Right hindlimb (tissue), 1 donor: ENCODE measurements around the gene LIPH.

Experiments used
- DNase-seq: peaks from one replicate; pipeline ENCODE4 v3.0.0-alpha.2; 2018

LIPH gene

GRCh38 chr3:185537369-185537970 lies 14.9 kb downstream of the LIPH start:
- peak; percentile 24 for DNase-seq

GRCh38 chr3:185534511-185534910 lies 17.9 kb downstream of the LIPH start:
- DNase-seq = no peak

GRCh38 chr3:185532901-185533300 lies 19.5 kb downstream of the LIPH start:
- DNase-seq = no peak

DNA sequence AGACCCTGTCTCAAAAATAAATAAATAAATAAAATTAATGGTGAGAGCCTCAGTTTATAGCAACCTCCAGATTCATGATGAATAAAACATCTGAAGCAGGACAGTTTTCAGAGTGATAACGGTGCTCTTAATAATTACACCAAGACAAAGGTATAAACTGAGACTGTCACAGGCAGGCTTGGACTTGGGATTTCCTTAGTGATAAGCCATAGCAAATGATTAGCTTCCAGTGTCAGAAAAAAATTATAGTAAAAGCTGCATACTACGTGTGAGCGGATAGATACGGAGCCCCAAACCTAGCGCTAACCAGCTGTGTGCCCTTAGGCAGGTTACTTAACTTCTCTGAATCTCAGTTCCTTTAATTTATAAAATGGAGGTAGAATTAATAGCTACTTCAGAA lies 21.5 kb downstream of the LIPH start:
- DNase-seq = no peak

GRCh38 chr3:185528532-185528931 lies 23.9 kb downstream of the LIPH start:
- no peak for DNase-seq

DNA sequence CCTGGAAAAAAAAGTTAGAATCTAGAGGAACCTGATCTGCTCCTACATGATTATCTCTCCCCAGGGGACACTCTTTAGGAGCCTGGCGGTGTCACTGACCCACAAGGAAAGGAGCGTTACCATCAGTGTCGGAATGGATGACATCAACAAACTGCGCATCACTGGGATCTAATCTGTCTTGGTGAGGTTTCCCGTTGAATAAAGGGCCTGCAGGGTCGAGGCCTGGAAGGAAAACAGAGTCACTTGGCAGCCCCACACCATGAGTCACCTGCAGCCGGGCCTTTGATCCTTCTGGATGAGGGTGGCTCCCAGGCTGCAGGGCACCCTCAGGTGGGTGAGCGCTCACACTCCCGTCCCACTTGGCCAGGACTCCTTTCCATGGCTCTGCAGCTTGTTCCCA lies 25.0 kb downstream of the LIPH start:
- DNase-seq = no peak

DNA sequence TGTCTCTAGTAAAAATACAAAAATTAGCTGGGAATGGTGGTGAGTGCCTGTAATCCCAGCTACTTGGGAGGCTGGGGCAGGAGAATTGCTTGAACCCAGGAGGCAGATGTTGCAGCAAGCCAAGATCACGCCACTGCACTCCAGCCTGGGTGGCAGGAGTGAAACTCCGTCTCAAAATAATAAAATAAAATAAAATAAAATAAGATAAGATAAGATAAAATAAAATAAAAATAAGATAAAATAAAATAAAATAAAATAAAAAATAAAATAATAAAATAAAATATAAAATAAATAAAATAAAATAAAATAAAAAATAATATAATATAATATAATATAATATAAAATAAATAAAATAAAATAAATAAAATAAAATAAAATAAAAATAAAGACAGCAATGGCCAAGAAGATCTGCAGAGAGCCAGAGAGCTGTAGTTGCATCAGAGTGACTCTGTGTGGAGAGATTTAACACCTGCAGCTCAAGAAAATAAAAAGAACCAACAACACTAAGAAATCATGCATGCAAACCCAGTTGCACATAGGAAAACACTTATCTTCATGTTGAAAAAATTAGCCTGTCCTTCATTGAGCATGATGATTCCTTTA lies 25.9 kb downstream of the LIPH start:
- DNase-seq = no peak

DNA sequence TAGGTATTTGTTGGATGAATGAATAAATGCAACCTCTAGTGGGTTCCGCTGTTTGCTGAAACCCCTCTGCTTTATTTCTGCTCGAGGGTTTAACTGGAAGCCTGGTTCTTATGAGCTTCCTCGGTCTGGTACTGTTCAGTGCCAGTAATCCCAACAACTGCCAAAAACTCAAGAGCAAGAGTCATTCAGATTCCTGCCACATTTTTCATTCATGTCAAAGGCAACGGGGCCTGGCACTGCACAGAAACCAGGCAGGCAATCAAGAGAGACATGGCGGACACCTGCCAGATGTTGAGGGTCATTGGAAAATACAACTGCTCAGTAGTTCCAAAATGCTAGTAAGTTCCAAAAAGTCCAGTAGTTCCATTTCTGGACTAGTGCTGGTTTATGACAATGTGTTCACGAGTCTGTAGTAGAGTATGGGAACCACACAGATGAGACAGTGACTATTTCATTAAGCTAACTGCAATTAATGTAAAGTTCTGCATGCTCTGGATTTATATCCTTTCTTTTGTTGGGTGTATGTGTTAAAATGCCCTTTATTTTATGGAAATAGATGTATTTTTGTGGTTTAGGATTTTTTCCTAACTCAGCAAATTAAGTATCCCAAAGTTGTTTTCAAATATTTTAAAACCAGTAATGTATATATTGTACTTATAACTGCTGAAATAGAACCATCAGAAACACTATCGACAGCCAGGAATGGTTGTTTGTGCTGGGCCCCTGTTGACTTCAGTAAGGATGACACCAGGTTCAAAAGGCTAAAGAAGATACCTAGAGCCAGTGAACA lies 30.8 kb downstream of the LIPH start:
- DNase-seq = no peak

DNA sequence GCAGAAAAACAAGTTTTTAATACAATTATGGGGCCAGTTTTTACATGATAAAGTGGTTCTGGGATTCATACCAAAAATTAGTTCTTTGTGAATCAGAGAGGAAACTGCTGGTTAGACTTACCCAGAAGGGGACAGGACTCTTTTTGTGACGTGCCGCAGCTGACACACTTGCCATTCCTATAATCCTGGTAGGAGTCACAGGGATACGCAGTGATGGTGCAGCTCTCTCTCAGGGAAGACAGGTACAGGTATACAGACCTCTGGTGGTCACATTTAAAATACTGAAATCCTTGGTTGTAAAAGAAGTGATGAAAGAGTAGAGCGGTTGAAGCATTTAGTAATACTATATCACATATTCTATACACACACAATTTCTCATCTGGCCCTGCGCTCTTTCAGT lies 33.4 kb downstream of the LIPH start:
- DNase-seq = no peak

GRCh38 chr3:185517387-185518130 lies 34.8 kb downstream of the LIPH start:
- no peak for DNase-seq

GRCh38 chr3:185511711-185512110 lies 40.7 kb downstream of the LIPH start:
- DNase-seq = no peak

DNA sequence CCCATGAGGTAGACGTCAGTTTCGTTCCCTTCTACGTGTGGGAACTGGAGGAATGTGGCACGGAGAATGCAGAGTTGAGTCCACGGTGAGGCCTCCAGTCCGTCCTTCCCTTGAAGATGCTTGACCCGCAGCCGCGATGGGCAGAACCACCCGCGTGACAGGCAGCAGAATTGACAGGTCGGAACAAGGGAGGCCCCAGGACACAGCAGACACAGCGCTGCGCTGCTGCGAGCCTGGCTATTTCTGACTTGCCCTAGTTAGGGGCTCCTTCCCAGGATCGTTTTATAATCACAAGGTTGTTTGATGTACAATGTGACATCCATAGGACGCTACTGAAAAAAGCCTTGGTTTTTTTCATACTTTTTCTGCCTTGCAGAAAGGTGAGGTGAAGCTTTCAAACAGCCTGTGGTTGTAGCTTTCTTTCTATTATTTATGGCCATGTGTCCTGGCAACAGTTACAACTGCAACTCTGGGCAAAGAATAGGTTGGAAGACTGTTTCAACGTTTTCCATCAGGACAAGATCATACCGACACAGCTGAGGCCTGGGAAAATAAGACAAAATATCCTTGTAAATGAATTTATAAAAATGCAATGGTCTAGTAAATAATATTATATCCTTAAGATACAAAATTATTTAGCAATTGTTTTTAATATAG lies 43.9 kb downstream of the LIPH start:
- no peak for DNase-seq

- no peak for DNase-seq
Measured at GRCh38 chr3:185507883-185508282, 44.5 kb downstream of the LIPH start.

DNA sequence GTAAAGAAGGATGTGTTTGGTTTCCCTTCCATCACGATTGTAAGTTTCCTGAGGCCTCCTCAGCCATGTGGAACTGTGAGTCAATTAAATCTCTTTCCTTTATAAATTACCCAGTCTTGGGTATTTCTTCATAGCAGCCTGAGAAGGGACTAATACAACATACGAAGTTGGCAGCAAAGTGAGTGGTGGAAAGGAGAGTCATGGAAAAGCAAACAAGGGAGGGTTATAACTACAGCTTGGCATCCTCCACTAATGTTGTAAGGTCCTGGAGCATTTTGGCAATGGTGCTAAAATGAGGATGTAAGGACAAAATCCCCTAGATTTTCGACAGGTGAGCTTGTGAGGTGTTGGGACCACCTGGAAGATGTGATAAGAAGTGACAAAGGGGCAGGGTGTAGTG lies 47.8 kb downstream of the LIPH start:
- DNase-seq = no peak

DNA sequence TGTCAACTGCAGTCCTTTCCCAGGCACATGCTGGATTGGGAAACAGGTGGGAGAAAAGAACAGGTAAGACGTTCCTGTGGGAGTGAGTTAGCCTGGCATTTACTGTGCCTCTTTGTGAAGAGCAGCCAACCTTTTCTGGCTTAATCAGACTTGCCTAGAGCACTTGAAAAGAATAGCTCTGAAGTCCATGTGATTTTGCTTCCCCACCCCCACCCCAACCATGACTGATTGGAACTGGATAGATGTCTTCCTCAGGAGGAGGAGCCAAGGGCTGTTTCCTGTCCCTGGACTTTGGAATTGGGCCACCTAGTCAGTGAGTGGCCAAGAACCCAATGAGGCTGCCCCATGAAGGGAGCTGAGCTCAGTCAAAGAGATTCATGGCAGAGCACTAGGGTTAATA lies 48.9 kb downstream of the LIPH start:
- DNase-seq = no peak

DNA sequence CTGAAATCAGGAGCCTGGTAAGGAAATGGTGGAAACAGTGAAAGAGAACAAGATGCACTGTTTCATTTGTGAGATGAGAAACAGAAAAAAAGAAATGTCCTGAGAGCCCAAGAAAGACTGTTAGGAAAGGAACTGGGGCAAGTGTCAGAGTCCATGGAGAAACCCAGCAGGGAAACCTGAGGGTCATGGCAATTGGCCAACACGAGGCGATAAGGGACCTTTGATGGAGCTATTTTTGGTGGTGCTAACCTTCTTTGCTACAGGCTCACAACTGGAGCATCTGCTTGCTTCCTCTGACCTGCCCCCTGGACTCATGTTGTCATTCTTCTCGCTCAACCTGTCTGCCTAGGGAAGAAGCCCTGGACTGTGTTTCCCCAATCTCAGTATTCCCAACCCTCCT lies 49.4 kb downstream of the LIPH start:
- DNase-seq = no peak

DNA sequence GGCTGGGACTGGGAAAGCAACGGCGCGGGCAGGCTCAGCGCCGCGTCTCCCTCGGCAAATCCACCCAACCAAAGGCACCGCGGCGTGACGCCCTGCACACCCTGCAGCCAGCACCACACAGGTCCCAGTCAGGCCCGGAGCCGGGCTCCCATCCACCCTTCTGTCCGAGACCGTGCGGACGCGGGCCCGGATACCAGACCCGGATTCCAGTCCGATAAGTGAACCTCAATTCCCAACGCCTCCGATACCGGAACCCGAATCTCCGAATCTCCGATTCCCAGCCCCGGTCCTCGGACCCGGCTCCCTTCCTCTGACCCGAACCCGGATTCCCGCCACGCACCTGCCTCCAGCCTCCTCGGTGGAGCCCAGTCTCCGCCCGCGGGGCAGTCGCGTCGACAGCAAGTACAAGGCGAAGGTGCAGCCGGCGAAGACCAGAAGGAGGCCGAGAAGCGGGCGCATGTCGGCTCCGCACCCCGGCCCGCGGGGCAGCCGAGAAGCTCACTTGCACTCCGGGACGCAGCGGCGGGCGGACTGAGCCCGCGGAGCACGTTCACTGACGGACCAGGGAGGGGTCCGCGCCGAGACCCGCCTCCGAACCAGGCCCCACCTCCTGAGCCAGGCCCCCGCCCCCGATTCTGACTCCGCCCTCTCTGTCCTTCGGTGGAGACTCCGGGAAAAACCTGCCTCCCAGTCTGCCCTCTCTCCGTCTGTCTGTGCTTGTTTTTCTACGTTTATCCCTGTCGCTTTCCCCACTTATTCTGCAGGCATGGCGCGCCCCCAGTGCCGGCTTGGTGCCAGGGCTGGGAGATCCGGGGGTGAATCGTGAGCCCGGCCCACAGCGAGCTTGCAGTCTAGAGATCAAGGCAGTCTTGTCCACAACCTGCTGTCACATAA lies 53.6 kb downstream of the LIPH start, which contains the start of gene TMEM41A:
TMEM41A (minus strand) TSS at position 533 of the 894 bp plus-strand sequence; CDS start at position 459, 74 bp downstream.
- DNase-seq = peak; percentile 95

DNA sequence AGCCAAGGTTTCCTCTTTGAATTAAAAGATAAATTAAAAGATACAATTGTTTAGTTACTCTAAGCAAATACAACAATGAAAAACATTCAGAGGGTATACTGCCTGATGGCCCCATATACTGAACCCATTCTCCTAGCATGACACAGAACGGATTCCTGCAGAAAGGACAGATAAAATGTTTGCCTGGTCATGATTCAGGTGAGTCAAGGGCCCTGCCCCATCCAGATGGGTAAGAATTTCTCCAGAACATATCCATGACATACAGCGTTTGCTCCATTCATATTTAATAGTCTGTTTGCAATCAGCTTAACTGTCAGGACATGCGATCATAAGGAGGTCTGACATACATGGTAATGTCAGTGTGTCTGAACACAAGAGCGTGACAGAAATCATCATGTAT lies 62.1 kb downstream of the LIPH start:
- DNase-seq = no peak

DNA sequence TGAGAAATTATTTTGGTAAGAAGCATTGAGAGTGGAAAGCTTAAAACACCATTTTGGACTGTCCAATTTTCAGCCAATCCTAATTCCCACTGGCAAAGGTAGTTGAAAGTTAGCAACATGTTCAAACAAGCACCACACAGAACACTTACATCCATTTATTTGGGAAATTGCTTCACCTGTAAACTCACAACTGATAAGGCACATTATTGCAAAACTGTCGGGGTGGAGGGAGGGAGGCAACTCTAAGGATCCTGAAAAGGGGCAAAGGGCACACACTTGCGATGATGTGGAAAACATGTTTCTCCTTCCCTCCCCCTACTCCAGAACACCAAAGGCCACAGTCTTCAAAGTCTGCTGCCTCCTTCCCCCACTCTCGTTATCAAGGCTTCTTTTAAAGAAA lies 62.9 kb downstream of the LIPH start:
- DNase-seq = no peak

GRCh38 chr3:185488465-185488864 lies 63.9 kb downstream of the LIPH start:
- no peak for DNase-seq

- no peak for DNase-seq
Measured at GRCh38 chr3:185486394-185486793, 66.0 kb downstream of the LIPH start.

- DNase-seq = no peak
Measured at GRCh38 chr3:185484296-185484695, 68.1 kb downstream of the LIPH start.
